GM21390 (cell line): ENCODE data around the gene DST.

Source experiments
- ATAC-seq: cut with Tn5 transposase; IDR thresholded peaks from one replicate; pipeline ENCODE4 v1.9.1; 2021; ENCODE audit not compliant: unreplicated experiment

DST gene

DNA sequence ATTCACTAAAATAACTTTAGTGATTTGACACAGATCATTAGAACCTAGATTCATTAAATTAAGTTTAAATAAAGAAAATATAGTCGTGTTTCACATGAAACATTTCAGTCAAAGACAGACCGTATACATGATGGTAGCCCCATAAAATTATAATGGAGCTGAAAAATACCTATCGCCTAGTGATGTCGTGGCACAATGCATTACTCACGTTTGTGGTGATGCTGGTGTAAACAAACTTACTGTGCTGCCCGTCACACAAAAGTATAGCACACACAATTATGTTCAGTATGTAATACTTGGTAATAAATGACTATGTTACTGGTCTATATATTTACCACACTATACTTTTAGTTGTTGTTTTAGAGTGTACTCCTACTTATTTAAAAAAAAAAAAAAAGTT lies 17.3 kb downstream of the DST start:
- ATAC-seq = no peak

DNA sequence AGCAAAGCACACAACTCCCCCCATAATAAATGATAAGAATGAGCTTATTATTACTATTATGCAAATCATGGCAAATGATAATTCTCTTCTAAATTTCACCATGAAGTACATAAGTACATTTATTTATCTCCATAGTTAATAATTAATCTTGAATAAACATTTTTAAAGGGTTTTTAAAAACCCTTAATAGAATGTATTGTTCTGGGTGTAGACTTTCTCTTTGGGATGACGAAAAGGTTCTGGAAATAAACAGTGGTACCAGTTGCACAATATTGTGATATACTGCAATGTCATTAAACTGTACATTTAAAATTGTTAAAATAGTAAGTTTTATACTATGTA lies 18.0 kb downstream of the DST start:
- no peak for ATAC-seq

DNA sequence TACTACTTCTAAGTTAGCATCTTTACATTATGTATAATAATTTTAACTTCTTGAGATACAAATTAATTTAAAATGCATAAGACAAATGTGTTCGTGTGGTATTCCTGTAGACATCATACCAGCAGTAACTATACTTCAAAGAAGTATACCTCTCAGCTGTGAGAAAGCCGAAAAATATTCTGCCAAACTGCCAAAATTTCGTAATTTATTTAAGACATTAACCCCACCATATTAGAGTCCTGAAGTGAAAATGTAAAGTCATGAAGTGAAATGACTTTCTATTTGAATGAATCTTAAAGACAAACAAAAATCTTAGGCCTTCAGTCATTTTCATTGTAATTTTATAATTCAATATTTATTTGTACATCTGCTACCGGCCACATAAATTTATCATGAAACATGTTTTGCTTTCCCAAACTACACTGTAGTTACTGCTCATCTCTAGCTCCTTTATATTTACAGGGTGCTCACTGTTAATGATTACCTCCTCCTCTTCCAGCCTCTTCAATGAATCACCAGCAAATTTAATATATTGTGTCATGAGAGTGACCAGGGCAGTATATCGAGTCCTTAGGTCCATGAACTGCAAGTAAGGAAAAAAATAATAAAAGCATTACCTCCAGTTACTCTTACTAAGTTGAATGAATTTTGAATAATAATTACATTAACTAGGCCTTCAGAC lies 18.5 kb downstream of the DST start:
- no peak for ATAC-seq

DNA sequence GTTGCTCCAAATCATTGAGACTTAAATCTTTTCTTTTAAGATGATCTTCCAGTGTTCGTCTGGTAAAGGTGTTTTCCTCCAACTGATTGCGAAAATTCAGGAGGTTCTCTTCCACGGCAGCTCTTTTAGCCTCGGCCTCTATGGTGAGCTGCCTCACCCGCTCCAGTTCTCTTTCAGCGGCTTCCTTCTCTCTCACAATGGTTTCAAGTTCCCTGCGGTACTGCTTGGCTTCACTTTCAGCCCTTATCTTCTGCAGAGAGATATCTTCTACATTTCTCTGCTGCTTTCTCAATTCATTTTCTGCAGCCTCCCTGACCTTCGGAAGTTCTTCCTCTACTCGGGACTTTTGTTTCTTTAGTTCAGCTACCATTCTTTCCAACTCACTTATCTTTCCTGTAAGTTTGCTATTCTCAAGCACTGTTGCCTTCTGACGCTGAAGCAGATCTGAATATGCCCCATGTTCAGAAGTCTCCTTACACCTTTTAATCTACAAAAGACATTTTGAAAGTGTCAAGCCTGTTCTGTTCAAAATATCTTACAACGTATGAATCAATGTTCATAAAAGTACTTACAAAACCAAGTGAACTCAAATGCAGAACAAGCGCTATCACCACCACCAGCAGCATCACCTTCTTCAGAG lies 22.3 kb downstream of the DST start:
- ATAC-seq = no peak

DNA sequence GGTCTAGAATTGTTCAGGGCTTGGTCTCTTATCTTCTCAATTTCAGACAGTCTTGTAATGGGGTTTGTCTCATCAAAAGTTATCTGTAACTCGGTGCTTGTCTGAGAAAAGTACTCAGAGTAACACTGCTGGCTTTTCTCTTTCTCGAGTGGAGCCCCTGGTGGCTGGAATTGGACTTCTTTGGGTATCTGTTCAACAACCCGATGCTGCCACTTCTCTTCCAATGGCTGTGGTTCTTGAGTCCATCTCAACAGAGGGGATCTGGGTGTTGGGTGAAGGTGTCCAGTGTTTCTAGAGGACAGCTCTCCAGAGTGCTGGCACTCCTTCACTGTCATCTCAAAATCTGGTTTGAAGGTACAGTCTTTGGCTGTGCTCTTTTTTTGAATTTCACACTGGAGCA lies 24.6 kb downstream of the DST start:
- ATAC-seq = no peak

DNA sequence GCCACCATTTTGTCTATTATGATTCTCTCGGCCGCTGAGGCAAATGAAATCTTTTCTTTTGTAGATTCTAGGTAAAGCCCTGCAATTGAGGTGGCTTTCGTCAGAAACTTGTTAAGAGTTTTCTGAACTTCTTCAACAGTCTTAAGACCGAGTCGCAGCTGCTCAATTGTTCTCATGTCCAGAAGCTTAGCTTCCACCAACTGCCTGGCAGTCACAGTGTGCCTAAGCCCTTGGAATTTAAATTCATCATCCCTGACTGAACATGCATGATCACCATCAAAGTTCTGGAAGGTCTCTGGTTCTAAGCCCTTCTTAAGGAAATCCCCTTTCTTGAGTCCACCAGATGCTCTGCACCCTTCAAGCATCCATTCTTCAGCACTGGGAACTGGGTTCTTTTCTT lies 25.7 kb downstream of the DST start:
- no peak for ATAC-seq

DNA sequence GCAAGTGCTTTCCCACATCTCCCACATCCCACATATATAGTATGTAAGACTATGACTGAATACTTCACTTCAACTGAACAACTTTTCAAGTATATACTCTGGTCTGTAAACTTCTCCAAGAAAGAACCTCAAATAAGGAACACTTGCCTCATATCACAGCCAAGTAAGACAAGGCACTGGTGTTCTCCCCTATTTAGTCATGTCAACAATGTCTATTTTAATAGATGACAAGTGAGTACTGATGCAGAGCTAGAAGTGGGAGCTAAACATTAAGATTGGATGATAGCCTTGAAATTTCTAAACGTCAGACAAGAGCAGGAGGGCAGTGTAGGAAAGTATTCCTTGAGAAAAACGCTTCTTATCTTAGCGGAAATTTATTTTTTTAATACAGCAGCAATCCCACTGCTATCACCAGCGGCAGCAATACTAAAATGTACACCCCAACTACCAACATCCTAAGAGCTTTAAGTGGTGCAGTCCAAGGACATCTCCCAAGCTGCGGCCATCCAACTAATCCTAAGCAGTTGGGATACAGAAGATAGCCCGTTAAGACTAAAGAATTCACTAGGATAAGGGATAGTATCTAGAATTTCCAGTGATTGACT lies 29.3 kb downstream of the DST start:
- no peak for ATAC-seq

DNA sequence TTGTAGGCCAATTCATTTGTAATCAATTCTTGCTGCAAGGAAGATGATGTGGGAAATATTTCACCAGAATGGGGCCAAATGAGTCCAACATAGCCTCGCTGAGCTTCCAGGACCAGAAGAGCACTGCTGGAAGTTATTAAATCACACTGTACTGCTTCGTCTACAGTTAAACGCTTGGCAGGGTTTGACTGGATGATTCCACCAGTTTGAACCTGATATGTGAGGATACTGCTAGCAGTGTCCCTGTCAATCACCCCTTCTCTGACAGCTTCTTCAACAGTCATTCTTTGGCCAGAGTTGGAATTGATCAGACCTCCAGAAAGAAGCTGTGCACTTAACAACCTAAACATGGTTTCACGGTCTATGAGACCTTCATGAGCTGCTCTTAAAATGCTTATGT lies 34.4 kb downstream of the DST start:
- ATAC-seq = no peak

DNA sequence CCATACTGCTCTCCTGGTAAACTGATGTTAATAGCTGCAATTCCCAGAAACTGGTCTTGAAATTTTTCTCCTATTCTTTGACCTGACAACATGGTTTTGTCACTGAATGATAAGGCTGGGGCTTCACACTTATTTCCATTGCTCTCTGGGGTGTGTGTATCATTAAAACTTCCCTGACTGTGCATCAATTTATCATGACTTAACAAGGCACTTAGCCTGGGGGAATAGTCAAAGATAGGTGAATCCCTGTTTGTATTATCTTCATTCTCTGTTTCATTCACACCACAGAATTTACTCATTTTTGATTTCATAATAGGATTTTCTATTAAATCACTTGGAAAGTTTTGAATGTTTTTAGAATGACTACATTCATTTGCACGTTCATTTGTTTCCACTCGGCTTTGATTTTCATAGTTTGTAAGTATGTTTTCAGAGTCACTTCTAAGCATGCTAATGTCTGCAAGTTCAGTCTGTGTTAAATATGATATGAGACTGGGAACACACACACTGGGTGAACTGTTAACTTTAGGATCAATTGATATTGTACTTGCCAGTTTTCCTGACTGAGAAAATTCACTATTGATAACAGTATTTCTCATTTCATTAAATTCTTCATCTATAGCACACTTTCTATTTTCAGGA lies 35.5 kb downstream of the DST start:
- no peak for ATAC-seq

DNA sequence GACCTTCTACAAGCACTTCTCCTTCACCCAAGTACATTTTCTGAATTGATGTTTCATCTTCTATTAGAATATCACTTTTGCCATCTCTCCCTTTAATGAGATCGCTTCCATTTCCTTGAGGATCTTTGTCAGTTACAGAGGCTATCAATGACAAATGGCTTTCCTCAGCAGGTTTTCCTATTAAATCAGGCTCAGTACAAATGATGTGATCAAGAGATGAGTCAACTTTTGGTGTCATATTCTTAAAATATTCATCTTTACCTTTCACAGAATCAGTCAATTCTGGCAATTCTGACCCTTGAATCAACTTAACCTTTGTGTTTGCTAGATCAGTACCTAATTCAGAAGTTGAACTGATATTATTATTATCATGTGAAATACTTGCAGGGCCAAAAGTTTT lies 37.3 kb downstream of the DST start:
- no peak for ATAC-seq

DNA sequence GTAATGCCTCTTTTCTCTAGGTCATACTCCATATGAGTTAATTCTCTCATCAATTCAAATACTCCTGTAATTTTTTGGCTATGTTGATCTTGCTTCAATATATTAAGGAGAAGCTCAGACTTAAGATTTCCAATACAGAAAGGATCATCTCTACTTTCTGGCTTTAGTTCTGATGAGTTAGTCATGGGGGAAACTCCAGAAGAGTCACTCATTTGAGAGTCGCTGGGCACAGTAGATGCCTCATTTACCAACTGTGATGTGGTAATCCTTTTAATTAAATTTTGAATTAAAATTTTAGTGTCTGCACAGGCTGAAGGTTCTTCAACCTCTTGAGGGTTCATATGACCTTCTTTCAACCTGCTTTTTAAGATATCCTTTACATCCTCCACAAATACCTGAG lies 38.5 kb downstream of the DST start:
- no peak for ATAC-seq

DNA sequence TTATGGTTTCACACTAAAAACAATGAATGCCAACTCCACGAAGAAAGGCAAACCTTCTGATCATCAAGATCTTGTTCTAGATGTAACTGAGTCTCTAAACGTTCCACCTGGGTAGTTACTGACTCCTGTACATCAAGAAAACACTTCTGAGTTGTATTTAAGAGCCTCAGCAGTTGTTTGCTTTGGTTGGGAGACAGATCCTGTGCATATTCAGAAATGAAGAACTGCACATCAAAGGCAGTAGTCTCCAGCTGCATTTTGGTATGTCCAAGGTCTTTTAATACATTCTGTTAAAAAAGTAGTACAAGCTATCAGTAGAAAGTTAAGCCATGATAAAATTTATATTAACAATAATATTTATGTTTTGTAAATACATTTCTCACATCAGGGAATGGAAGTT lies 41.3 kb downstream of the DST start:
- no peak for ATAC-seq

DNA sequence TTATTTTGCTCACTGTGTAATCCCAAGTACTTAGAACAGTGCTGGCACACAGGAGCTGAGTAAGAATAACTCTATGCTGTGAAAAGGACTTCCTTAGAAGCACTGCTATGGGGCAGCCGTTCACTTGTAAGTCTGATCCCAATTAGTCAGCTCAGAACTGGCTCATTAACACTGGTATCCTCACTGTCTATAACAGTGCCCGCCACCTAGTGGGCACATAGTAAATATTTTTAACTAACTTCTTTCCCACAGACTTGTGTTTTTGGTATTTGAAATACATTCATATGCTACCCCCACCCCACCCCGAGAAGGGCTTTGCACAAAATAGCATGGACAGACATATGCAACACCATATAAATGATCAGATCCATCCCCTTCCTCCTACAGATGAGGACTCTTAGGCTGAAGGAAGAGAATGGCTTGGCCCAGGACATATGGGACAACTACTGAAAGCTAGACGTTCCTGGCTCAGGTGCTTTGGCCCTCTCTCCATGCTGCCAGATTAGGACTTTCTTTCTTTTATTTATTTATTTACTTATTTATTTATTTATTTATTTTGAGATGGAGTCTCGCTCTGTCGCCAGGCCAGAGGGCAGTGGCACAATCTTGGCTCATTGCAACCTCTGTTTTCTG lies 47.1 kb downstream of the DST start:
- peak; percentile 25 for ATAC-seq

DNA sequence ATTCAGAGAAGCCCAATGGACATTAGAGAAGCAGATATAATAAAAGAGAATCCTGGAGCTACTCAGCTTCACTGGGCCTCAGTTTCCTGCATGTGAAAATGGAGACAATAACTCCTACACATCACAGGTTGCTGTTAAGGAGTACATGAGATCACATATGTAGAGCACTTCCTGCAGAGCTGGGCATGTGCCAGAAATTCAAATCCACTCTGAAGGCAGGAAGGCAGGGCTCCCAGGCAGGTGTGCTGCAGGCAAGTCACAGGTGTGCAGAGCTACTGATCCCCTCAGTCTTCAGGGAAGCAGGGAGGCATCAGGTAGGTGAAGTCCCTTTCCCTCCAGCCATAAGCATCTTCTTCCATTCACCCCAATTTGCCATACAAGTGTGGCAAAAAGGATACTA lies 48.0 kb downstream of the DST start:
- no peak for ATAC-seq

DNA sequence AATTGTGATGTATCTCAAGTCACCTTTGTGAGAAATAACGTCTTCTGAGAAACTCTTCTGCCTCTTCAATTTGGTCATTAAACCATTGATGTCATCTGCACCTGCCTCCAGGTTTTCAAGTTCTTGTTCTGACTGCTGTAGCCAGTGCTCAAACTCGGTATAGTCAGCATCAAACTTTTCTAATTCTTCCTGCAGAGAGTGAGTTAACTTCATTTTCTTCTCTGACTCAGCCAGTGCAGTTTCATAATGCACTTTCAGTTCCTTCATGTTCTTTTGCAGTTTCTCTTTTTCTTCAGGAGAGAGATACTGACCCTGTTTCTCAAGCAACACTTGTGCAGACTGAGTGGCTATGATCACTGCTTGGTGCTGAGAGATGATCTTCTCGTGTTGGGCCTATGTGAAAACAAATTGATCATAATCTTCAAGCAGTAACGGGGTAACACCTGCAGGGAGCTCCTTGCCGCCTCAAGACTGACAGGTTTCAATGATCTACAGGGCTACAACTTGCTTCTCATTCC lies 48.8 kb downstream of the DST start:
- peak; percentile 93 for ATAC-seq

DNA sequence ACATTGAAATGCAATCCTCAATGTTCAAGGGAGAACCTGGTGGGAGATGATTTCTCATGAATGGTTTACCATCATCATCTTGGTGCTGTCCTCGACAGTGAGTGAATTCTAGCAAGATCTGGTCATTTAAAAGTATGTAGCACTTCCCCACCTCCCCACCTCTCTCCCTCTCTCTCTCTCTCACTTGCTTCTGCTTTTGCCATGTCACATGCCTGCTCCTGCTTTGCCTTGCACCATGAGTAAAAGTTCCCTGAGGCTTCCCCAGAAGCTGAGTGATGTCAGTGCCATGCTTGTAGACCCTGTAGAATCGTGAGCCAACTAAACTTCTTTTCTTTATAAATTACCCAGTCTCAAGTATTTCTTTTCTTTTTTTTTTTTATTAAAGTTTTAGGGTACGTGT lies 60.5 kb downstream of the DST start:
- no peak for ATAC-seq

DNA sequence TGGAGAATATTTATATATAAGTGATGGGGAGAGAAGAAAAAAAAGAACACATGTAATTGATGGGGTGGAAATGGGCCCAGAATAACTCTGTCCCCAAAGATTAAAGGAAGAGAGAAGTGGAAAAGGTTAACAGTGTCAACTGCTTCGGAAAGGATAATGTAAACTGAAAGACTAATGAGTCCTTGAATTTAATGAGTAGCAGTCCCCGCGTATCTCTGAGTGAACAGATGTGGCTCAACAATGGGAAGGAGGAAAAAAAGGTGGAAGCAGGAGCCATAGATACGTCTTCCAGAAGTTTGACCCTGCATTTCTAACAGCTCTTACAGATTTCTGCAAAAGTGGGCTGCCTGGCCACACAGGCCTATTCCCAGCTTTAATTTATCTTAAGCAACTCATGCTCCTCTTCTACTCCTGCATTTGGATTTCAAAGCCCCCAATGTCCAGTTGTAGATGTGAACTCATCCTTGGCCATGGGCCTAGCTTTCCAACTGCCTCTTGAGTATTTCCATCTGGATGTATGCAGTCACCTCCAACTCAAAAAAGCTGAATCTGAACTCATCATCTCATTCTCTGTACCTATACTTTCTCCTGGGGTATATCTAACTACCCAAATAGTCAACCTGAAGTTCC lies 61.3 kb downstream of the DST start:
- ATAC-seq = no peak

DNA sequence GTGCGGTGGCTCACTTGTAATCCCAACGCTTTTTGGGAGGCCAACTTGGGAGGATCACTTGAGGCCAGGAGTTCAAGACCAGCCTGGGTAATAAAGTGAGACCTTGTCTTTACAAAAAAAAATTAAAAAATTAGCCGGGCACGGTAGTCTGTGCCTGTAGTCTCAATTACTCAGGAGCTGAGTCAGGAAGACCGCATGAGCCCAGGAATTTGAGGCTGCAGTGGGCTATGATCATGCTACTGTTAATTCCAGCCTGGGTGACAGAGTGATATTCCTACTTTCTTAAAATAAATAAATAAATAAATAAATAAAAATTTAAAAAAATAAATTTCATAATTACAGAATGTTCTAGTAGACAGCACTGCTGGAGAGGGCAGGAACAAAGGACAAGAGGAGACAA lies 62.4 kb downstream of the DST start:
- ATAC-seq = no peak

DNA sequence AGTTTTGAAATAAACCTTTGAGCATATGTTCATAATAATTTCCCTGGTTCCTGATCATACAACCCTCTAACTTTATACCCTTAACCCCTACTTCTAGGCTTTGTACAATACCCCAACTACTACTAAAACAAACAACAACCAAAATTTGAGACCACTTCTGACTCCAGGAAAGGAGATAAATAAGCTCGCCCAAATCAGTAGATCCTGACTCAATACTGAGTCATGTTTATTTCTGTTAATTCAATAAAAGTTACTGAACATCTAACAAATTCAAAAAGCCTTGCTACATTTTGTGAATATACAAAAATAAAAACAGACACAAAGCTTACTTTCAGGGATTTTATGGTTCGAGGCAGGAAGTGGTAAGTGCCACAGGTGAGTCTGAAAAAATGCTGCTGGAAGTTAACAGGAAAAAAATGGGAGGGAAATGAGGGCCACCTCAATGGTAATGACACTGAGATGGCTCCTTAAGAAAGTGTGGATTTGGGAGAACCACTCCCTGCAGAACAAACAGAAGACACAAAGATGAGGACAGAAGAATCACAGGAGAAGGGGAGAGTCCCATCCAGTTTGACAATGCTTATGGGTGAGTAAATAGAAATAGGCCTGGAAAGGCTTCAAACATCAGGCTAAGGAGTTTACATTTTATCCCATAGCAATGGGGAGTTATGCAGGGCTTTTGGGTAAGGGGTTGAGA lies 63.4 kb downstream of the DST start:
- ATAC-seq = no peak

DNA sequence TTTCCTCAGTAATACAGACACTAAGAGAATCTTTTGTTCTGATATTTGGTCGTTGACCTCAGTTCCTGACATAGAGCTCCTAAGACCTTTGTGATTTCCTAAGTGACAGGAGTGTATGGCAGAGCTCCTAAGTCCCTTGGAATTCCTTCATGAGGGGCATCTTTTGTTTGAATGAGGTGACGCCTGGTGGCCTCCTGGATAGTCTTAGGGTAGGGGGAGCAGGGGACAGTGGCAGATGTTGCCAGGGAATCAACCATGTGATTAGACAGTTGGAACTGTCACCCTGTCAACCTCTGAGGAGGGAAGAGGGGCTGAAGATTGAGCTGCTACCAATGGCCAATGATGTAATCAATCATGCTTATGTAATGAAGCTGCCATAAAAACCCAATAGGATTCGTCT lies 67.0 kb downstream of the DST start:
- no peak for ATAC-seq

DNA sequence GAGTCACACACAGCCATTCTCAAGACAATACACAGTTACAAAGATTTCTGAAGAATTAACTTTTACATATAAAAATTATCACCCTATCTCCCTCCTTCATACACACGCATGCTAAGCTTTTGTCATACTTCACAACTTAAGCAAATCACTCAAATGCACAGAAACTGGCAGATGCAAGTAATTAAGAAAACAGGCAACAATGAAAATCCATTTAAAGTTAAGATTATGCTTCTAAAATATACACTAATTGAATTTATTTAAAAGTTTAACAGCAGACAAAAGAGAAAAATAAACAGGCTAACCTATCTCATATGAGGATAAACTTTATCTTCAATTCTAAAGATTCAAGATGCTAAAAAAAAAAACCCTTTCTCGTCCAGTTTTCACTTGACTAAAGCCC lies 68.4 kb downstream of the DST start:
- ATAC-seq = no peak
